ENCODE data around the gene LHPP. TPM values are rescaled to one million over a fixed set of nuclear protein-coding genes. Genes with fewer than 3 reads are reported as not detected.
"Not testable (repeated sequence)": the region's sequence is repeated elsewhere in the genome, so short reads cannot be mapped to it uniquely, and the experiment has no call there.

The LHPP gene
- total RNA-seq, 2 donors from 2014 or later: 4.9 to 9.9 TPM

DNA sequence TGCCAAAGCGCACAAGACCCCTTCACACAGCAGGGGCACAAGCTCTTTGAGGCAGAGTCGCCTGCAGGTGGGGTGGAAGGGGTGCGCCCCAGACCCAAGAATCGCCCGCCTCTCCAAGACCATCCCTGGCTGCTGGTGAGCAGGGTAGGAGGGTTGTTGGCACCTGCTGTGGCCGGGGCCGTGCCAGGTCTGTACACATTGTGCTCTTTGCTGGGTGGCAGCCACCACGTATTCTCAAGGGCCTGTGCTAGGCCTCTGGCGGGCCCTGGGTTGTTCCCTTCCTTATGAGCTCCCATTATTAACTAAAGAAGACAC is 84.4 kb downstream of the LHPP start:
- no peak overlapping the region for H3K4me3 ChIP-seq
- H3K9me3 ChIP-seq: no peaks in the 10 kb centered on the region
- H3K4me1 ChIP-seq: no peaks in the 10 kb centered on the region
- TF ChIP-seq, protein P1, sequence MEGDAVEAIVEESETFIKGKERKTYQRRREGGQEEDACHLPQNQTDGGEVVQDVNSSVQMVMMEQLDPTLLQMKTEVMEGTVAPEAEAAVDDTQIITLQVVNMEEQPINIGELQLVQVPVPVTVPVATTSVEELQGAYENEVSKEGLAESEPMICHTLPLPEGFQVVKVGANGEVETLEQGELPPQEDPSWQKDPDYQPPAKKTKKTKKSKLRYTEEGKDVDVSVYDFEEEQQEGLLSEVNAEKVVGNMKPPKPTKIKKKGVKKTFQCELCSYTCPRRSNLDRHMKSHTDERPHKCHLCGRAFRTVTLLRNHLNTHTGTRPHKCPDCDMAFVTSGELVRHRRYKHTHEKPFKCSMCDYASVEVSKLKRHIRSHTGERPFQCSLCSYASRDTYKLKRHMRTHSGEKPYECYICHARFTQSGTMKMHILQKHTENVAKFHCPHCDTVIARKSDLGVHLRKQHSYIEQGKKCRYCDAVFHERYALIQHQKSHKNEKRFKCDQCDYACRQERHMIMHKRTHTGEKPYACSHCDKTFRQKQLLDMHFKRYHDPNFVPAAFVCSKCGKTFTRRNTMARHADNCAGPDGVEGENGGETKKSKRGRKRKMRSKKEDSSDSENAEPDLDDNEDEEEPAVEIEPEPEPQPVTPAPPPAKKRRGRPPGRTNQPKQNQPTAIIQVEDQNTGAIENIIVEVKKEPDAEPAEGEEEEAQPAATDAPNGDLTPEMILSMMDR (IDR thresholded peaks at IDR 0.05): no peak
- no peak for TF ChIP-seq POLR2A (IDR thresholded peaks at IDR 0.05)
- no peaks in the 10 kb centered on the region for H3K27me3 ChIP-seq
- DNase-seq (no peak), ATAC-seq (no peak)
- no peaks in the 10 kb centered on the region for H3K36me3 ChIP-seq (replicated peaks in 1 of 2; ENCODE audit: insufficient read depth in 1 of 2, low read depth in 2 of 2)
- no peak overlapping the region for H3K27ac ChIP-seq
- intact Hi-C loops (cut with DNase I): no loop called here
- 83 to 95% methylated on average over 9 of the region's 9 CpGs for WGBS, 2 donors

DNA sequence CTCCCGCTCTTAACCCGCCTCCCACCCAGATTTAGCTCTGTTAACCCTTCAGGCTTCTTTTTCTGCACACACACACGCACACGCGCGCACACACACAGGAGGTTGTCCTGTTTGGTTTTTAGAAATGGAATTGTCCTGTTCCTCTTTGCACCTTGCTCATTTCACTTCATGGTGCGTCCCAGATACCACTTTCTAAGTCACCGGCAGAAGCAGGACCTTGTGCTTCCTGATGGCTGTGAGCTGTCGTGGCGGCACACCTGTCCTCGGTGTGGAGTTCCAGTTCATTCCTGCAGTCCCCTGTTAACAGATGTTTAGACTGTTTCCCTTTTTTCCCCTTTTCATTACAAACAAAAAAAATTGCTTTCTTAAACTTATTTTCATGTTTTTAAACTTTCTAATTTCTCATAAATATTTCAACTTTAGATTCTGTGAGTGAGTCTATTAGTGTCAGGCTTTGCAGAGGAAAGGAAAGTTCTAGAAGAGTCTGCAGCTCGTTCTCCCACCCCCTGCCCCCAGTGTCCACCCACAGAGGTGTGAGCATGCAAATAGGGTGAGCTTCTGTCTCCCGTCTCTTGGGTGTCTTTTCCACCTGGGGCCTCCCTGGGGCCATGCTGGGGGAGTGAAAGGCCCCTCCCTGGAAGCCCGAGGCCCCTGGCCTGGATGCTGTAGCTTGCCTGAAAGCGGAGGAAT is 85.5 kb downstream of the LHPP start:
- ATAC-seq: no peak
- intact Hi-C loops (cut with DNase I): no loop called here
- H3K27me3 ChIP-seq: no peaks in the 10 kb centered on the region
- no peaks in the 10 kb centered on the region for H3K4me1 ChIP-seq
- TF ChIP-seq, protein P1 (IDR thresholded peaks at IDR 0.05): no peak
- TF ChIP-seq POLR2A (IDR thresholded peaks at IDR 0.05): no peak
- 77 to 78% methylated on average over 14 to 15 of the region's 15 CpGs for WGBS, 2 donors
- no peaks in the 10 kb centered on the region for H3K36me3 ChIP-seq (replicated peaks in 1 of 2; ENCODE audit: insufficient read depth in 1 of 2, low read depth in 2 of 2)
- H3K9me3 ChIP-seq: no peaks in the 10 kb centered on the region
- H3K27ac ChIP-seq: no peak overlapping the region
- no peak overlapping the region for H3K4me3 ChIP-seq
- DNase-seq: no peak

DNA sequence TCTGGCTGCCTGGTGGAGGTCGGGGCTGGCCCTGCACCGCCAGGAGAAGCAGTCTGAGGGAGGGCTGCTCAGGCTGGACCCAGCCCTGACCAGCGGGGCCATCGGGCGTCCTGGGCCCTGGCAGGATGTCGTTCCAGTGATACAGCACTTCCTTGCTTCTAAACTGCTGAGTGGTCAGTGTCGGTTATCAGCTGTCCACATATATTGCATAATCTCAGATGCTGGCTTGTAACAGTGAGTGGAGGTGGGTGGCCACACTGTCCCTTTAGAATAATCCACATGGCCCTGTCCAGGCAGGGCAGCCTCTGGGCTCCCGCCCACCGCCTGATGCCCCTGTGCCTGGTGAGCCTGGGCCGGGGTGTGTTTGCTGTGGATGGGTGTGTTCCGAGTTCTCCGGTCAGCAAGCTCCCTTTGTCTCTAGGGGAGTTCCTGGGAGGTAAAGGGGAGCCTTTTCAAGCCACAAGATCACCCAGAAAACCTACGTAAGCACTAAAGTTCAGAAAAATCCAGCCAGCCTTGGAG is 86.1 kb downstream of the LHPP start:
- WGBS, 2 donors: 71 to 93% methylated on average over 3 to 13 of the region's 13 CpGs
- Histone ChIP-seq H3K27ac (no peak overlapping the region), H3K27me3 (no peaks in the 10 kb centered on the region), H3K4me3 (no peak overlapping the region), H3K36me3 (replicated peaks in 1 of 2; ENCODE audit: insufficient read depth in 1 of 2, low read depth in 2 of 2) (no peaks in the 10 kb centered on the region), H3K9me3 (no peaks in the 10 kb centered on the region), H3K4me1 (no peaks in the 10 kb centered on the region)
- peak; percentile 42 for ATAC-seq
- DNase-seq: no peak
- TF ChIP-seq, protein P1 (IDR thresholded peaks at IDR 0.05): no peak
- intact Hi-C loops (cut with DNase I): no loop called here

DNA sequence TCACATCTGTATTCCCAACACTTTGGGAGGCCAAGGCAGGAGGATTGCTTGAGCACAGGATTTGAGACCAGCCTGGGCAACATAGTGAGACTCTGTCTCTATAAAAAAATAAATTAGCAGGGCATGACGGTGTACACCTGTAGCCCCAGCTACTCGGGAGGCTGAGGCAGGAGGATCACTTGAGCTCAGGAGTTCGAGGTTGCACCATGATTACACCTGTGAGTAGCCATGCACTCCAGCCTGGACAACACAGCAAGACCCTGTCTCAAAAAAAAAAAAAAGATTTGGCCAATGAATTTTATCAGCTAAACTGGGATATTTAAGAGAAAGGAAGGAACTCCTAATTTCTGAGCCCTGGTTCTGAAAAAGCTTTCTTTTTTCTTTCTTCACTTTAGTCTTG is 87.5 kb downstream of the LHPP start:
- H3K4me1 ChIP-seq; H3K27ac ChIP-seq; H3K9me3 ChIP-seq; H3K4me3 ChIP-seq; DNase-seq; ATAC-seq; intact Hi-C loops (cut with DNase I); H3K36me3 ChIP-seq (replicated peaks in 1 of 2; ENCODE audit: insufficient read depth in 1 of 2, low read depth in 2 of 2); H3K27me3 ChIP-seq: not testable (repeated sequence)
- WGBS, 2 donors: 88 to 91% methylated on average over 3 of the region's 3 CpGs

DNA sequence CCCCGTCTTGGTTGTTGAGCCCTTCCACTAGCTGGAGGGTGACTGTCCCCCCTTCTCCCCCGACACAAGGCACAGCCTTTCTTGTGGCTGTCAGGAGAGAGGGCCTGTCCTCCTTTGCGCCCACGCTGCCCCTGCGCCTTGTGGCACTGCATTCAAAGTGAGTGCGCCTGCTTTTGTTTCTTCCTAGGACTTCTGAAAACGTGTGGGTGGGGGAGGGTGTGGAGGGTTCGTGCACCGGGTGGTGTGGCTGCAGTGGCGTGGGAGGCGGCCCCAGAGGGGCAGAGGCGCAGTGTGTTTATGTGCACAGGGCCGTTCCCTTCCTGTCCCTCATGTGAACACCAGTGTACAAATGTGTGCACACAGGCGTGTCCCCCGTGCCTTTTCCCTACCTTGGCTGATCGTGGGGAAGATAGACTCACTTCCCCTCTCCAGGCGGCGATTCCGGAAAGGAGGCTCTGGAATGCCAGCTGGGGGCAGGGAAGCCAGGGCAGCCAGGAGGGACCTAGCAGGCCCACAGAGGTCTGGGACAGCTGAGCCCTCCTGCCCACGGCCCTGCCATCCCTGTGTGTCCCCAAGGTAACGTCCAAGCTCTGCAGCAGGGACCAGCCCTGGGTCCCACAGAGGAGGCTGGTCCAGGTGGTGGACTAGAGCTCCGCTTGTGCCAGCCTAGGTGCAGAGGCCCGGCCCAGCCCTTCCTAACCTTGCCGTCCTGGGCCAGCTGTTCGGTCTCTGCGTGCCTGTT is 88.8 kb downstream of the LHPP start:
- Histone ChIP-seq H3K9me3 (no peaks in the 10 kb centered on the region), H3K27me3 (no peaks in the 10 kb centered on the region), H3K27ac (no peak overlapping the region), H3K36me3 (replicated peaks in 1 of 2; ENCODE audit: insufficient read depth in 1 of 2, low read depth in 2 of 2) (no peaks in the 10 kb centered on the region), H3K4me3 (no peak overlapping the region), H3K4me1 (no peaks in the 10 kb centered on the region)
- 81 to 88% methylated on average over 19 to 24 of the region's 26 CpGs for WGBS, 2 donors
- intact Hi-C loops (cut with DNase I): no loop called here
- DNase-seq (no peak), ATAC-seq (no peak)
- TF ChIP-seq, protein P1 (IDR thresholded peaks at IDR 0.05): no peak
- TF ChIP-seq POLR2A (IDR thresholded peaks at IDR 0.05): no peak
